Ectodermal cell (in vitro differentiated cells): Measurements from ENCODE around the gene PRDX2.

Experiments used
- H3K27ac ChIP-seq: 2 replicates; pipeline ENCODE4 v1.7.0; 2013; ENCODE audit warnings: mild to moderate bottlenecking, low read depth, low read length; ENCODE audit not compliant: insufficient read depth, poor library complexity, severe bottlenecking
- H3K27me3 ChIP-seq: 2 replicates; pipeline ENCODE4 v1.7.0; 2013; ENCODE audit warnings: mild to moderate bottlenecking, low read length; ENCODE audit not compliant: insufficient read depth, control insufficient read depth, poor library complexity, severe bottlenecking
- H3K36me3 ChIP-seq: one replicate; pipeline ENCODE4 v1.7.0; 2013; ENCODE audit warnings: low read length; ENCODE audit not compliant: control insufficient read depth, insufficient read depth
- H3K4me1 ChIP-seq: one replicate; pipeline ENCODE4 v1.7.0; 2013; ENCODE audit warnings: low read length; ENCODE audit not compliant: control insufficient read depth, insufficient read depth
- H3K4me3 ChIP-seq: 2 replicates; pipeline ENCODE4 v1.7.0; 2013; ENCODE audit warnings: low read depth, low read length, control low read depth; ENCODE audit not compliant: insufficient read depth
- H3K9me3 ChIP-seq: 2 replicates; pipeline ENCODE4 v1.7.0; 2013; ENCODE audit warnings: mild to moderate bottlenecking, low read length, moderate library complexity; ENCODE audit not compliant: control insufficient read depth
- WGBS, 2 experiments: methylation state at CpG; one replicate each; pipeline ENCODE4 v1.1.7; 2013; ENCODE audit warnings: missing lambda C conversion rate in 2 of 2; 5-methylcytosine and 5-hydroxymethylcytosine counted together

The PRDX2 gene

GRCh38 chr19:12751635-12752034, 50.0 kb downstream of the PRDX2 start, which contains the start of gene BEST2:
BEST2 (plus strand) TSS chr19:12751791; CDS start chr19:12752593, 802 bp downstream.
- Histone ChIP-seq H3K9me3 (no peaks in the 10 kb centered on the region), H3K27ac (no peak within 1 kb of the TSS), H3K36me3 (peaks cover 14% of the 10 kb centered on the region), H3K4me3 (no peak within 1 kb of the TSS), H3K4me1 (peaks cover 8% of the 10 kb centered on the region), H3K27me3 (peaks cover 43% of the 10 kb centered on the region)
- 6 to 12% methylated on average over 11 to 14 of the region's 14 CpGs for WGBS, 2 experiments

GRCh38 chr19:12750851-12751250, 50.7 kb downstream of the PRDX2 start:
- Histone ChIP-seq H3K4me3 (no peak overlapping the region), H3K27me3 (peaks cover 43% of the 10 kb centered on the region), H3K9me3 (no peaks in the 10 kb centered on the region), H3K27ac (no peak overlapping the region), H3K4me1 (peaks cover 8% of the 10 kb centered on the region), H3K36me3 (peaks cover 14% of the 10 kb centered on the region)
- 87 to 89% methylated on average over 9 of the region's 9 CpGs for WGBS, 2 experiments

DNA sequence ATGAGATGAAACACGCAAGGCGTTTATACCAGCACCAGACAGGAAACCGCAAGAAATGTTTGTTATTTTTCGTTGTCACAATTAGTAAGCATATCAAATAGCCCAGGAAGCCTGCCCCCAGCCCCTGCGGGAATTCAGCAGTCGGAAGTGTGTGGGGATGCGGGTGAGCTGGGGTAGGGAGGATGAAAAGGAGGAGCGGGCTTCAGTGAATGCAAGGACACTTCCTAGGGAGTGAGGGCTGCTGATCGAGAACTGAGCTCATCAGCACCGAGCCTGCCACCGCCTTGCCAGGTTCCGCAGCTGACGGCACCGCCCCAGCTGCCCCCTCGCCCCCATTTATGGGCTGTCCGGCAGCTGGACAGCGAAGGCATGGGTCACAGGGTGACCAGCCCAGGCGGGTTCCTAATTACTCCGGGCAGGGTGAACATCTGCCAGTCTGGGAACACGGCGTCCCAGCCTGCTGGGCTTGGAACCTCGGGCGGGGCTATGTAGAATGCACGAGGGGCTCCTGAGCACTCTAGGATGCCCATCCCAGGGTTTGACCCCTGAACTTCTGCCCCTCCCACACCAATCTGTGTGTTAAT, 51.6 kb downstream of the PRDX2 start:
- Histone ChIP-seq H3K27me3 (peaks cover 43% of the 10 kb centered on the region), H3K9me3 (no peaks in the 10 kb centered on the region), H3K27ac (no peak overlapping the region), H3K4me1 (peaks cover 8% of the 10 kb centered on the region), H3K36me3 (peaks cover 14% of the 10 kb centered on the region), H3K4me3 (no peak overlapping the region)
- 53% methylated on average over 24 of the region's 24 CpGs for WGBS, 2 experiments

GRCh38 chr19:12748489-12748888, 53.1 kb downstream of the PRDX2 start:
- H3K27me3 ChIP-seq: peaks cover 42% of the 10 kb centered on the region
- H3K4me3 ChIP-seq: no peak overlapping the region
- H3K4me1 ChIP-seq: peaks cover 8% of the 10 kb centered on the region
- peaks cover 14% of the 10 kb centered on the region for H3K36me3 ChIP-seq
- no peaks in the 10 kb centered on the region for H3K9me3 ChIP-seq
- WGBS, 2 experiments: 59 to 64% methylated on average over 6 of the region's 6 CpGs
- H3K27ac ChIP-seq: no peak overlapping the region
